ENCODE results near the gene SF3B3. TPM values are rescaled to one million over a fixed set of nuclear protein-coding genes. Genes with fewer than 3 reads are reported as not detected.

SF3B3 gene
- total RNA-seq, 3 donors from 2014 or later, result 80.2 to 147 (median 133) TPM

DNA sequence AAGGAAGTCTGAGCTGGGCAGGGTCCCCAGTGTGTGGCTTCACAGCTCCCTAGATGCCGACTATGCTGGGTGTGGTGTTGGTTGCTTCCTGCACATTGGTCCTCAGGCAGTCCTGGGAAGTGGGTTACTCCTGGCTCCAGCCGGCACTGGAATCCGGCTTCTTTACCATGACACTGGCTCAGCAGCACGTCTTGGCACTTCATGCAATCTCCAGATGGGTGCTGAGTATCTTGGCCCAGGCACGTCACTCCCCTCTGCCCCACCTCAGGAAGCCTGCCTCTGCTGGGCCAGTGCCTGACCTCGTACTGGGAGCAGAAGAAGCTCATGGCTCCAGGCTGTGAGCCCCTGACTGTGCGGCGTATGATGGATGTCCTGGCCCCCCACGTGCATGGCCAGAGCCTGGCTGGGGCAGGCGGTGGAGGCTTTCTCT lies 44.7 kb upstream of the SF3B3 start:
- TF ChIP-seq POLR2A (IDR thresholded peaks at IDR 0.05) (no peak), POLR2AphosphoS5 (IDR thresholded peaks at IDR 0.05) (no peak)
- TF ChIP-seq, protein P1, sequence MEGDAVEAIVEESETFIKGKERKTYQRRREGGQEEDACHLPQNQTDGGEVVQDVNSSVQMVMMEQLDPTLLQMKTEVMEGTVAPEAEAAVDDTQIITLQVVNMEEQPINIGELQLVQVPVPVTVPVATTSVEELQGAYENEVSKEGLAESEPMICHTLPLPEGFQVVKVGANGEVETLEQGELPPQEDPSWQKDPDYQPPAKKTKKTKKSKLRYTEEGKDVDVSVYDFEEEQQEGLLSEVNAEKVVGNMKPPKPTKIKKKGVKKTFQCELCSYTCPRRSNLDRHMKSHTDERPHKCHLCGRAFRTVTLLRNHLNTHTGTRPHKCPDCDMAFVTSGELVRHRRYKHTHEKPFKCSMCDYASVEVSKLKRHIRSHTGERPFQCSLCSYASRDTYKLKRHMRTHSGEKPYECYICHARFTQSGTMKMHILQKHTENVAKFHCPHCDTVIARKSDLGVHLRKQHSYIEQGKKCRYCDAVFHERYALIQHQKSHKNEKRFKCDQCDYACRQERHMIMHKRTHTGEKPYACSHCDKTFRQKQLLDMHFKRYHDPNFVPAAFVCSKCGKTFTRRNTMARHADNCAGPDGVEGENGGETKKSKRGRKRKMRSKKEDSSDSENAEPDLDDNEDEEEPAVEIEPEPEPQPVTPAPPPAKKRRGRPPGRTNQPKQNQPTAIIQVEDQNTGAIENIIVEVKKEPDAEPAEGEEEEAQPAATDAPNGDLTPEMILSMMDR (IDR thresholded peaks at IDR 0.05), result no peak
- intact Hi-C loops (cut with DNase I; ENCODE audit: low total_unique reads), result no loop called here
- peak overlapping the region in 1 of 2 donors; percentile 32 for H3K27ac ChIP-seq
- H3K27me3 ChIP-seq, result no peaks in the 10 kb centered on the region
- no peak for DNase-seq (ENCODE audit: low spot score in 2 of 2)
- H3K36me3 ChIP-seq, result peaks cover 16% of the 10 kb centered on the region
- H3K9me3 ChIP-seq, result no peaks in the 10 kb centered on the region
- no peak overlapping the region for H3K4me3 ChIP-seq
- H3K4me1 ChIP-seq, result no peaks in the 10 kb centered on the region

DNA sequence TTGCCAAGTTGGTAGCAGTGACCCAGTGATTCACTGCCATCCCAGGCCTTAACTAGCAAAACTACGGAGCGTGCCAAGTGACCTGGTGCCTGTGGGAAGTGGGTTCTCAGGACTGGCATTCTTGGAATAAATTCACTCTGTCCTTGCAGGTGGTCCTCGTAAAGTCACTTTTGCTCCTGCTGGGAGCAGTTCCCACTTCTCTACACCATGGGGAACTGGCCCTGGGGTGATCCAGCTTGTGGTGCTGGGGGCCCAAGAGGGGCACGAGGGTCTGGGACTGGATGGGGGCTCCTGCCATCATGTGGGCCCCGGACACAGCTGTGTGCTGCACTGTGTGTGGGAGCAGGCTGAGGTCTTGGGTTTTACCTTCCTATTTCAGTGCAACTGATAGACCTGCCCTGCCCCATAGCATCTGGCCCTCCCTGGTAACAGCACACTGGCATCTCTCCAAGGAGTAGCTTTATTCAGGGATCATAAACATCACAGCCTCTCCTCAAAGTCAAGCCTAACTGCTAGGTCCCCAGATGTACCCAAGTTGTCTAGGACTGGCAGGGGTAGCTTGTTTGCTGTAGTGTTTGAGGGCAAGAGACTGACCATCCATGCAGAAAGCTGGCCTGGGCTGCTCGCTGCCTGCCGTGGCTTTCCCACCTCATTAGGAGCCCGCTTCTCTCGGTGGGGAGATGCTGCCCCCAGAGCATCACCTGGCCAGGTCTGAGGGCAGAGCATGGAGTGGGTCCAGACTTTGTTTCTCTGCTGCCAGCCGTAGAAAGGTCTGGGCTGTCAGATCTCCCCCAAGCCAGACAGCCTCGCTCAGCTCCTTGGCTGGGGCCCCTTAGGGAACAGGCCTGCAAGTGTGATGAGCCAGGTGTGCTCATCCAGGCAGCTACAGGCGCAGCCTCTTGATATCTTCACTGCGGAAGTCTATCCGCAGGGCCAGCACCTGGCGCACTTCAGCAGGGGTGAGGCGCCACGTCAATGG lies 43.2 kb upstream of the SF3B3 start:
- DNase-seq (ENCODE audit: low spot score in 2 of 2), result no peak
- no peaks in the 10 kb centered on the region for H3K4me1 ChIP-seq
- H3K27ac ChIP-seq, result no peak overlapping the region
- no peak overlapping the region for H3K4me3 ChIP-seq
- H3K9me3 ChIP-seq, result no peaks in the 10 kb centered on the region
- no peak for TF ChIP-seq POLR2AphosphoS5 (IDR thresholded peaks at IDR 0.05)
- TF ChIP-seq, protein P1 (IDR thresholded peaks at IDR 0.05), result no peak
- TF ChIP-seq POLR2A (IDR thresholded peaks at IDR 0.05), result no peak
- H3K36me3 ChIP-seq, result peaks cover 16% of the 10 kb centered on the region
- intact Hi-C loops (cut with DNase I; ENCODE audit: low total_unique reads), result no loop called here
- H3K27me3 ChIP-seq, result no peaks in the 10 kb centered on the region

DNA sequence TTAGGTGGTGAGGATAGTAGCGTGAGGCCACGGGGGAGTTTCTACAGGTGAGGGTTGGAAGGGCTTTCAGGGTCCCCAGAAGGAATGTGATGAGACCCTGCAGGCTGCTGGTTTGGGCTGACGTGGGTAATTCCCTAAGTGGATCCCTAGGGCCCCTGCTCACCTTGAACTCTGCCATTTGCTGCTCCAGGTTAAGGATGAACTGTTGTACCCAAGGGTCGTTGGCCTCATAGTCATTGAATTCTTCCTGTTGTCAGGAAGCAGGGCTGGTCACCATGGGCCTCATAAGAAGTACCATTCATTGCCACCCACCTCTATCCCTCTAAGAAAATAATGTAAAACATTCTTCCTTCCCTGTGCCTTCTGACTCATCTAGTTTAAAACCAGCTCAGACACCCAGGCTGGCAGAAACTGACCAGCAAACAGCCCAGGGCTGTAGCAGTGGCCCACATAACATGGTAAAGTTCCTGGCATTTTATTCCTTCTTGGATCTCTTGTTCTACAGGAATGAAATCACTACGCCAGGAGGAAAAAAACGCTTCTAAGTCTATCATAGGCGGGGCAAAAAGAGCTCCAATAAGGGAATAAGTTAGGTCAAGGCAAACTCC lies 41.6 kb upstream of the SF3B3 start:
- no peak for DNase-seq (ENCODE audit: low spot score in 2 of 2)
- Histone ChIP-seq H3K36me3 (peaks cover 16% of the 10 kb centered on the region), H3K9me3 (no peaks in the 10 kb centered on the region), H3K27me3 (no peaks in the 10 kb centered on the region), H3K4me1 (no peaks in the 10 kb centered on the region), H3K4me3 (no peak overlapping the region), H3K27ac (peak overlapping the region; percentile 27 to 33)
- no peak for TF ChIP-seq POLR2A (IDR thresholded peaks at IDR 0.05)
- no peak for TF ChIP-seq POLR2AphosphoS5 (IDR thresholded peaks at IDR 0.05)
- TF ChIP-seq, protein P1 (IDR thresholded peaks at IDR 0.05), result no peak
- intact Hi-C loops (cut with DNase I; ENCODE audit: low total_unique reads), result no loop called here

DNA sequence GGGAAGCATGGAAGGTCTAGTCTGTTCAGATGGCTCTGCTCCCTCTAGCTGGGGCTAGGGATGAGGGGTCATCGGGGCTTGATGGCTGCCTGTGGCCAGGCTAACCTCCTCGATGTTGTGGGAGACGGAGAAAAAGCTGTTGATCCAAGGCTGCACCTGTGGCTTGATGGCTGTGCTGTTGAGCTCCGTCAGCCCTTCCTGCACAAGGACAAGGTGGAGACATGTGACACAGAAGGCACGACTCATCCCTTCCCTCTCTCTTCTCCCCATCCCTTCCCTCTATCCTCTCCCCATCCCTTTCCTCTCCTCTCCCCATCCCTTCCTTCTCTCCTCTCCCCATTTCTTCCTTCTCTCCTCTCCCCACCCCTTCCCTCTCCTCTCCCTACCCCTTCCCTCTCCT lies 41.0 kb upstream of the SF3B3 start:
- H3K27ac ChIP-seq, result peak overlapping the region; percentile 27 to 33
- no peaks in the 10 kb centered on the region for H3K27me3 ChIP-seq
- no peak overlapping the region for H3K4me3 ChIP-seq
- no peak for DNase-seq (ENCODE audit: low spot score in 2 of 2)
- H3K9me3 ChIP-seq, result no peaks in the 10 kb centered on the region
- H3K4me1 ChIP-seq, result no peaks in the 10 kb centered on the region
- H3K36me3 ChIP-seq, result peaks cover 16% of the 10 kb centered on the region
- TF ChIP-seq POLR2AphosphoS5 (IDR thresholded peaks at IDR 0.05) (no peak), POLR2A (IDR thresholded peaks at IDR 0.05) (no peak)
- TF ChIP-seq, protein P1 (IDR thresholded peaks at IDR 0.05), result no peak
- intact Hi-C loops (cut with DNase I; ENCODE audit: low total_unique reads), result no loop called here

DNA sequence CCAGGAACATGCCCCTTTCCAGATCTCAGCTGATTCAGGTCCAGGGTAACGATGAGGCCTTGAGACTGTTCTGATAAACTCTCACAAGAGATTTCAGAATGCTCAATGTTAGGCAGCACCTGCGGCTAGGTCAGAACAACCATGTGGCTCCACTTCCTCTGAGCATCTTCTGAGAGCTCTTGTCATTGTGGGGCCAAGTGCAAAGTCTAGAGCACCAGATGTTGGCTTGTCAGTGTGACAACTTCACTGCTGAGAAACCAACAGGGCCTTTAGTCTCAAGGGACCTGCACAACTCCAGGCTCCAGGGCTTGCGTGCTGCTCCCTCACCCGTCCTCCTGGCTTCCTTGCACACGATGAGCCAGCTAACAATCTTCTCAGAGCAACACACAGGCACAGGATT lies 40.2 kb upstream of the SF3B3 start:
- Histone ChIP-seq H3K4me3 (no peak overlapping the region), H3K27me3 (no peaks in the 10 kb centered on the region), H3K4me1 (no peaks in the 10 kb centered on the region), H3K27ac (no peak overlapping the region), H3K9me3 (no peaks in the 10 kb centered on the region), H3K36me3 (peaks cover 16% of the 10 kb centered on the region)
- intact Hi-C loops (cut with DNase I; ENCODE audit: low total_unique reads), result no loop called here
- TF ChIP-seq, protein P1 (IDR thresholded peaks at IDR 0.05), result no peak
- TF ChIP-seq POLR2AphosphoS5 (IDR thresholded peaks at IDR 0.05), result no peak
- TF ChIP-seq POLR2A (IDR thresholded peaks at IDR 0.05), result no peak
- DNase-seq (ENCODE audit: low spot score in 2 of 2), result no peak
